ENCODE results near the gene PWP1. TPM values are rescaled to one million over a fixed set of nuclear protein-coding genes. Genes with fewer than 3 reads are reported as not detected.

PWP1 gene
- total RNA-seq (2021): 49.7 and 53.3 TPM in 2 replicates
- long read RNA-seq, transcript PWP1-201 (15 exons, 2,621 nt): major isoform, 111 of 159 reads
- long read RNA-seq, partial matches to known transcripts: 40 of 159 reads
- long read RNA-seq, other reads (novel, unspliced or antisense): 7 of 159 reads

DNA sequence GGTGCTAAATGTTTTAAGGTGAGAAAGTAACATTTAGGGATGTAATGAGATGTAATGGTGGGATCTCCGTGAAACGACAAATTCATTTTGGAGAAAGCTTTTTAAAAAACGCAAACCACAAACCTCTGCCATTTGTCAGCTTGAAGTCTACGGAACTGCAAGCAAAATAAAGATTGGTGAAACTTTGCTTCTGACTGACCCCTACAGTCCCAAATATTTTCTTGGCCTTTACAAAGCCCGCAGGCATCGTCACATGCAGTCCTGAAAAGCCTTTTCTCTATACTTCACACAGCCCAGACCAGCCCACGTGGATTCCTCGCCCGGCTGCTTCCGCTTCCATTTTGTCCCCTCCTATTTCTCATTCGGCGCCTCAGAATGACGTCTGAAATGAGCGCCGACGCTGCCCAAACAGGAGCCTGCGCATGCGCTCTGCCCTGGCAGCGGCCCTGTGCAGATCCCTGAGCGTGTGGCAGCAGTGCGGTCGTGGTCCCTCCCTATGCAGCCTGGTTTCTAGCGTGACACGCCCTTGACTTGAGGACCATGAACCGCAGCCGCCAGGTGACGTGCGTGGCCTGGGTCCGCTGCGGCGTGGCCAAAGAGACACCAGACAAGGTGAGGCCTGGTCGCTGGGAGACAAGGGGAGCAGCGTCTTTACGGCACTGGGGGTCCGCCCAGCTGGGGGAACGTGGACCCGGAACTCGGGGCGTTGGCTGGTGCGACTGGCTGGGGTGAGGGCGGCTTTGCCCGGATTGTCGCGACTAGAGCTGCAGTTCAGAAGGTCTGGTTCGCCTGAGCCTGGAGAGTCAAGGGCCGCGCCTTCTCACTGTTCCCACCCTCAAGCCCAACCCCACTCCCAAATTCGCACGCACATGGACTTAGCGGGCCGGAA is at the start of gene PWP1:
TSS of gene PWP1 (plus strand) at position 440 of the 889 bp plus-strand sequence. CDS start at position 541, 101 bp downstream.
- Histone ChIP-seq H3K4me2 (ENCODE audit: insufficient read depth, insufficient read length, low read length) (peak within 1 kb of the TSS; percentile 100), H2BK20ac (ENCODE audit: low read depth, low read length, poor library complexity, severe bottlenecking) (no peak within 1 kb of the TSS), H2AK5ac (ENCODE audit: insufficient read length, low read length) (no peak within 1 kb of the TSS), H3K14ac (ENCODE audit: insufficient read depth, low read length) (peak within 1 kb of the TSS; percentile 92), H3K79me1 (ENCODE audit: insufficient read depth, low read depth, low read length, poor library complexity, severe bottlenecking) (no peaks in the 10 kb centered on the region), H2BK120ac (ENCODE audit: low read depth, low read length, poor library complexity, severe bottlenecking) (peak within 1 kb of the TSS; percentile 84), H3K56ac (ENCODE audit: insufficient read length, low read depth, low read length) (no peak within 1 kb of the TSS), H4K91ac (ENCODE audit: insufficient read length, low read depth, low read length) (no peak within 1 kb of the TSS), H2BK5ac (ENCODE audit: insufficient read length, low read length) (no peak within 1 kb of the TSS), H2AFZ (ENCODE audit: low read length) (no peak within 1 kb of the TSS), H4K5ac (ENCODE audit: insufficient read length, low read depth, low read length) (peak within 1 kb of the TSS; percentile 53), H4K8ac (replicated peaks; ENCODE audit: insufficient read length, low read depth, low read length) (peak within 1 kb of the TSS; percentile 51), H3K79me2 (ENCODE audit: insufficient read depth, low read length) (peaks cover 8% of the 10 kb centered on the region; the same call in 1 of the 2 replicates), H3K4me1 (ENCODE audit: insufficient read depth, low read length) (no peaks in the 10 kb centered on the region), H3K18ac (ENCODE audit: insufficient read length, low read depth, low read length) (peak within 1 kb of the TSS; percentile 78), H3K9me3 (ENCODE audit: control insufficient read depth, low read depth, low read length) (no peaks in the 10 kb centered on the region), H2BK12ac (ENCODE audit: insufficient read length, low read depth, low read length) (no peak within 1 kb of the TSS), H3K23ac (ENCODE audit: insufficient read length, low read depth, low read length) (no peak within 1 kb of the TSS), H3K27ac (ENCODE audit: insufficient read length, low read depth, low read length) (peak within 1 kb of the TSS; percentile 78), H3K9ac (ENCODE audit: extremely low read depth, insufficient read length, low read length) (peak within 1 kb of the TSS; percentile 90), H3K4ac (ENCODE audit: low read depth, low read length) (no peak within 1 kb of the TSS; the same call in 1 of the 2 replicates), H4K20me1 (ENCODE audit: control insufficient read depth, insufficient read depth, insufficient read length) (no peaks in the 10 kb centered on the region), H2BK15ac (ENCODE audit: low read depth, low read length) (no peak within 1 kb of the TSS), H3T11ph (ENCODE audit: low read length) (peak within 1 kb of the TSS; percentile 26), H3K27me3 (ENCODE audit: insufficient read depth, low read length) (no peaks in the 10 kb centered on the region), H3K23me2 (ENCODE audit: insufficient read length, low read depth, low read length, poor library complexity, severe bottlenecking) (peaks cover 8% of the 10 kb centered on the region)
- H3K4me1 Mint-ChIP-seq: peaks cover 13 to 14% of the 10 kb centered on the region in 2 experiments
- peak within 1 kb of the TSS; percentile 99 for H3K27ac Mint-ChIP-seq
- TF ChIP-seq CTCF (conservative IDR thresholded peaks at IDR 0.05): no peak
- no CpG with 5 or more reads among the region's 51 CpGs for whole genome bisulfite sequencing (ENCODE audit: extremely low coverage, insufficient read length, low lambda C conversion rate)
- H3K27me3 Mint-ChIP-seq (ENCODE audit: low read depth): peaks cover 2% of the 10 kb centered on the region; the same call in 1 of the 2 replicates
- DNase-seq: peak; percentile 97
- peaks cover 0 to 4% of the 10 kb centered on the region in 2 experiments; a peak in 3 of 5 replicates for H3K9me3 Mint-ChIP-seq
- H3K36me3 Mint-ChIP-seq (ENCODE audit: insufficient read depth in 1 of 3, low read depth in 3 of 3): peaks cover 14 to 31% (median 25%) of the 10 kb centered on the region in 3 experiments; a peak in 6 of 7 replicates
- H3K4me3 Mint-ChIP-seq: peak within 1 kb of the TSS; percentile 97 to 99
